PFSK-1 (cell line): Measurements from ENCODE around the gene LCP2.

Experiments
- POLR2AphosphoS5 ChIP-seq: IDR thresholded peaks from 2 replicates; pipeline ENCODE4 v1.6.1; 2012; ENCODE audit warnings: low read depth, mild to moderate bottlenecking, control low read depth, low read length, moderate library complexity
- REST ChIP-seq, 2 experiments: IDR thresholded peaks; 2 replicates each; pipeline versions ENCODE4 v1.6.1 to v1.8.0; 2011 to 2012; ENCODE audit warnings: low read depth in 2 of 2, low read length in 2 of 2, control low read depth in 1 of 2, inconsistent platforms in 1 of 2, mild to moderate bottlenecking in 1 of 2, moderate library complexity in 1 of 2; ENCODE audit not compliant: insufficient read depth in 1 of 2
- TAF1 ChIP-seq: IDR thresholded peaks from 2 replicates; pipeline ENCODE4 v1.6.1; 2012; ENCODE audit warnings: low read length, control low read depth, borderline replicate concordance; ENCODE audit not compliant: insufficient read depth

GRCh38 chr5:170252720-170253350, 44.7 kb downstream of the LCP2 start:
- TF ChIP-seq REST (IDR thresholded peaks at IDR 0.05; ENCODE audit: insufficient read depth in 1 of 2, low read depth in 2 of 2, low read length in 2 of 2) (no peak), POLR2AphosphoS5 (no peak), TAF1 (no peak)
